ENCODE measurements around the gene VEZF1.
A peak's percentile ranks its signal among the peaks of the same experiment; 100 is the strongest.

The VEZF1 gene

GRCh38 chr17:57972151-57972550 lies 15.9 kb downstream of the VEZF1 start:
- H3K27me3 ChIP-seq (ENCODE audit: insufficient read depth, low read depth, severe bottlenecking), result no peaks in the 10 kb centered on the region
- H3K36me3 ChIP-seq, result peaks cover 42% of the 10 kb centered on the region
- H3K27ac ChIP-seq, result 0 out of 2 replicates have a peak overlapping the region, but pooled peaks have one; percentile 41
- no peaks in the 10 kb centered on the region for H3K9me3 ChIP-seq (ENCODE audit: severe bottlenecking)
- peak; percentile 4 for DNase-seq
- TF ChIP-seq, protein P1, sequence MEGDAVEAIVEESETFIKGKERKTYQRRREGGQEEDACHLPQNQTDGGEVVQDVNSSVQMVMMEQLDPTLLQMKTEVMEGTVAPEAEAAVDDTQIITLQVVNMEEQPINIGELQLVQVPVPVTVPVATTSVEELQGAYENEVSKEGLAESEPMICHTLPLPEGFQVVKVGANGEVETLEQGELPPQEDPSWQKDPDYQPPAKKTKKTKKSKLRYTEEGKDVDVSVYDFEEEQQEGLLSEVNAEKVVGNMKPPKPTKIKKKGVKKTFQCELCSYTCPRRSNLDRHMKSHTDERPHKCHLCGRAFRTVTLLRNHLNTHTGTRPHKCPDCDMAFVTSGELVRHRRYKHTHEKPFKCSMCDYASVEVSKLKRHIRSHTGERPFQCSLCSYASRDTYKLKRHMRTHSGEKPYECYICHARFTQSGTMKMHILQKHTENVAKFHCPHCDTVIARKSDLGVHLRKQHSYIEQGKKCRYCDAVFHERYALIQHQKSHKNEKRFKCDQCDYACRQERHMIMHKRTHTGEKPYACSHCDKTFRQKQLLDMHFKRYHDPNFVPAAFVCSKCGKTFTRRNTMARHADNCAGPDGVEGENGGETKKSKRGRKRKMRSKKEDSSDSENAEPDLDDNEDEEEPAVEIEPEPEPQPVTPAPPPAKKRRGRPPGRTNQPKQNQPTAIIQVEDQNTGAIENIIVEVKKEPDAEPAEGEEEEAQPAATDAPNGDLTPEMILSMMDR (IDR thresholded peaks at IDR 0.05; ENCODE audit: low read depth, low read length), result no peak
- no peak overlapping the region for H3K4me3 ChIP-seq (ENCODE audit: low read depth, low read length)

GRCh38 chr17:57971572-57971971 lies 16.5 kb downstream of the VEZF1 start:
- Histone ChIP-seq H3K27ac (peak overlapping the region; percentile 41; the same call in 1 of the 2 replicates), H3K36me3 (peaks cover 37% of the 10 kb centered on the region), H3K4me3 (ENCODE audit: low read depth, low read length) (no peak overlapping the region), H3K27me3 (ENCODE audit: insufficient read depth, low read depth, severe bottlenecking) (no peaks in the 10 kb centered on the region), H3K9me3 (ENCODE audit: severe bottlenecking) (no peaks in the 10 kb centered on the region)
- peak; percentile 40 for DNase-seq
- TF ChIP-seq, protein P1 (IDR thresholded peaks at IDR 0.05; ENCODE audit: low read depth, low read length), result no peak

DNA sequence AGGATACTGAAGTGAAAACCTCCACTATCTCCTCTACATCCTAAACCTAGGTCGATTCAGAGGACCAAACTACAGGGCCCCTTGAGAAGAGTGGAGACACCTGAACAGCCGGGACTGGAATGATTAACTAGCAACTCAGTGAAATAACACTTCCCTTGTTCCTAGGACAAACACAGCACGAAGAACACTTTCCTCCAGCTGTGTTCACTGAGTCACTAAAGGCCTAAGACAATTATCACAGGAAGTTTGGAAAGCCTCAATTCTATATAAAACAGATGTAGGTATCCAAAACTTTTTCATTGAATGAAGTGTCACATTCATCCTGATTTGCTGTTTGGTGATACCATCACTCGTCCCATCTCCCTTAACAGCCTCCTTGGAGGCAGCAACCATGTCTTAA lies 17.3 kb downstream of the VEZF1 start:
- TF ChIP-seq, protein P1 (IDR thresholded peaks at IDR 0.05; ENCODE audit: low read depth, low read length), result no peak
- DNase-seq, result peak; percentile 3
- H3K9me3 ChIP-seq (ENCODE audit: severe bottlenecking), result no peaks in the 10 kb centered on the region
- H3K4me3 ChIP-seq (ENCODE audit: low read depth, low read length), result no peak overlapping the region
- H3K36me3 ChIP-seq, result peaks cover 28% of the 10 kb centered on the region
- H3K27ac ChIP-seq, result peak overlapping the region; percentile 1; the same call in 1 of the 2 replicates
- no peaks in the 10 kb centered on the region for H3K27me3 ChIP-seq (ENCODE audit: insufficient read depth, low read depth, severe bottlenecking)

DNA sequence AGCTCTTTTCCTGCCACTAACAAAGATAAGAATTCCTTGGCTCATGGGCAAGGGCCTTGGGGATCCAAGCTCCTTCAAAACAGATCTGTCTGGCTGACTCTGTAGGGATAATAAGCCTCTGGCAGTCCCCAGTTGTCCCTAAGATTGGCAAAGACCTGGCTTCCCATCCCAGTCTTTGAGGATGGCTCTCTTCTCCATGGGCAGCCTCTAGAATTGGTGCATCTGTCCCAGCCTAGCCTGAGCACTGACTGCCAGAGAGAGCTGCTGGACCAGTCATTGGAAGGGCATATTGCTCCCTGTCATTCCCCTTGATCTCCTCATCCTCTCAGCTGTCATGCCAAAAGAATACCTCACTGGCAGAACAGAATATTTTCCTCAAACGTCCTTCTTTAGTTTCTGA lies 19.6 kb downstream of the VEZF1 start:
- peak; percentile 8 for DNase-seq
- Histone ChIP-seq H3K9me3 (ENCODE audit: severe bottlenecking) (no peaks in the 10 kb centered on the region), H3K4me3 (ENCODE audit: low read depth, low read length) (no peak overlapping the region), H3K36me3 (peaks cover 7% of the 10 kb centered on the region), H3K27ac (no peak overlapping the region), H3K27me3 (ENCODE audit: insufficient read depth, low read depth, severe bottlenecking) (no peaks in the 10 kb centered on the region)
- TF ChIP-seq, protein P1 (IDR thresholded peaks at IDR 0.05; ENCODE audit: low read depth, low read length), result no peak

DNA sequence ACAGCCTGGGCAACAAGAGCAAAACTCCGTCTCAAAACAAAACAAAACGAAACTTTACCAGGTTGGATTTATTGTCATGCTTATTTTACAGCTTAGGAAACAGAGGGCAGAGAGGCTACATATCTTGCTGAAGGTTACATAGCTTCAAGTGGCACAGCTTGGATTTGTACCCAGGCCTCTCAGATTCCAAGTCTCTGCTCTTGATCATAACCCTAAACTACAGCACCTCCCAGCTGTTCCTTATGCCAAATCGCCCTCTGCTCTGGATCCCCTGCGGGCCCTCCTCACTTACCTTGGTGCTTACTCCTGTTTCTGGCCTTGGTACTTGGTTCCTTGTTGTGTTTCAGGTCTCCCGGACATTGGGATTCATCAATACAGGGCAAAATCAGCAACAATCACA lies 21.2 kb downstream of the VEZF1 start:
- Histone ChIP-seq H3K4me3 (ENCODE audit: low read depth, low read length) (no peak overlapping the region), H3K27ac (no peak overlapping the region), H3K36me3 (peaks cover 3% of the 10 kb centered on the region), H3K27me3 (ENCODE audit: insufficient read depth, low read depth, severe bottlenecking) (no peaks in the 10 kb centered on the region), H3K9me3 (ENCODE audit: severe bottlenecking) (no peaks in the 10 kb centered on the region)
- TF ChIP-seq, protein P1 (IDR thresholded peaks at IDR 0.05; ENCODE audit: low read depth, low read length), result no peak
- DNase-seq, result peak; percentile 4

DNA sequence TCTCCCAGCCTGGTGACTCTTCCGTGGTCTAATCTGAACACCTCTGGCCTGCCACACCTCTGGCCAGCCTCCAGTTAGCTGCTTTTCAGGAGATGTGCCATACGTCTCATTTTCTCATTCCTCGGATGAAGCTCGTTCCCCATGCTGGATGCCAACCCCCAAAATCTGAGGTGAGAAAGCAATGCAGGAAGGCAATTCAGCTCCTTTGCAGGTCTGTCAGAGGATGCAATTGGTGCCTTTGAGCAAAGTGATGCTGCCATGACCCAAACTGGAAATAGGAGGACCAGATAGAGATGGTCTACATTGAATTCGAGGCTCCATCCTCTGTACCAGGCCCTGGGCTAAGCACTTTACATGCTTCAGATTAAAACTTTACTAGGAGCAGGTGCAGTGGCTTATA lies 21.8 kb downstream of the VEZF1 start:
- TF ChIP-seq, protein P1 (IDR thresholded peaks at IDR 0.05; ENCODE audit: low read depth, low read length), result no peak

More for the DNA sequence above, 21.8 kb downstream of the VEZF1 start:
- no peak overlapping the region for H3K4me3 ChIP-seq (ENCODE audit: low read depth, low read length)
- H3K27ac ChIP-seq, result no peak overlapping the region
- H3K9me3 ChIP-seq (ENCODE audit: severe bottlenecking), result no peaks in the 10 kb centered on the region
- peaks cover 1% of the 10 kb centered on the region; the same call in 1 of the 2 replicates for H3K36me3 ChIP-seq
- DNase-seq, result no peak
- H3K27me3 ChIP-seq (ENCODE audit: insufficient read depth, low read depth, severe bottlenecking), result no peaks in the 10 kb centered on the region
